SK-N-SH treated with all-trans-retinoic acid at 6 μM for 48 hours (cell line): ENCODE results near the gene CTU1.

Source experiments
- ATAC-seq: fragments of 200-7000 bp; cut with Tn5 transposase; 3 replicates; pipeline ENCODE4 v1.9.1; 2020; ENCODE audit warnings: mild to moderate bottlenecking, moderate library complexity
- BACH2 ChIP-seq: fragments of 250-450 bp; sonication (Bioruptor Pico); IDR thresholded peaks from 2 replicates; pipeline ENCODE4 v1.9.0; 2021; ENCODE audit warnings: mild to moderate bottlenecking, borderline replicate concordance
- CSDC2 ChIP-seq: fragments of 250-450 bp; sonication (Bioruptor Pico); IDR thresholded peaks from 2 replicates; pipeline ENCODE4 v1.5.0; 2020; ENCODE audit warnings: mild to moderate bottlenecking, moderate library complexity
- ESRRG ChIP-seq: fragments of 250-450 bp; sonication (Bioruptor Pico); IDR thresholded peaks from 2 replicates; pipeline ENCODE4 v1.6.1; 2021; ENCODE audit warnings: mild to moderate bottlenecking
- ISL1 ChIP-seq: fragments of 250-450 bp; sonication (Bioruptor Pico); IDR thresholded peaks from 2 replicates; pipeline ENCODE4 v2.1.2; 2022; ENCODE audit warnings: mild to moderate bottlenecking, moderate library complexity
- PATZ1 ChIP-seq: fragments of 250-450 bp; sonication (Bioruptor Pico); IDR thresholded peaks from 2 replicates; pipeline ENCODE4 v1.8.0; 2020; ENCODE audit warnings: mild to moderate bottlenecking, moderate library complexity, borderline replicate concordance
- POU6F1 ChIP-seq: fragments of 250-450 bp; sonication (Bioruptor Pico); IDR thresholded peaks from 2 replicates; pipeline ENCODE4 v1.8.0; 2021; ENCODE audit warnings: low read depth, mild to moderate bottlenecking, moderate library complexity, borderline replicate concordance
- PPARA ChIP-seq: fragments of 250-450 bp; sonication (Bioruptor Pico); IDR thresholded peaks from 2 replicates; pipeline ENCODE4 v1.5.0; 2020; ENCODE audit warnings: mild to moderate bottlenecking, borderline replicate concordance
- RARB ChIP-seq: fragments of 250-450 bp; sonication (Bioruptor Pico); IDR thresholded peaks from 2 replicates; pipeline ENCODE4 v1.8.0; 2021; ENCODE audit warnings: mild to moderate bottlenecking, moderate library complexity
- SNAI2 ChIP-seq: fragments of 250-450 bp; sonication (Bioruptor Pico); IDR thresholded peaks from 2 replicates; pipeline ENCODE4 v1.5.0; 2020; ENCODE audit warnings: mild to moderate bottlenecking, moderate library complexity
- TCF4 ChIP-seq: fragments of 250-450 bp; sonication (Bioruptor Pico); IDR thresholded peaks from 2 replicates; pipeline ENCODE4 v1.8.0; 2021; ENCODE audit warnings: mild to moderate bottlenecking, moderate library complexity, borderline replicate concordance
- TOX ChIP-seq: fragments of 250-450 bp; sonication (Bioruptor Pico); IDR thresholded peaks from 2 replicates; pipeline ENCODE4 v1.8.0; 2021; ENCODE audit warnings: mild to moderate bottlenecking, moderate library complexity, borderline replicate concordance
- TSHZ2 ChIP-seq: fragments of 250-450 bp; sonication (Bioruptor Pico); IDR thresholded peaks from 2 replicates; pipeline ENCODE4 v1.5.0; 2020; ENCODE audit warnings: mild to moderate bottlenecking, moderate library complexity
- ZC3H10 ChIP-seq: fragments of 250-450 bp; sonication (Bioruptor Pico); IDR thresholded peaks from 2 replicates; pipeline ENCODE4 v1.5.1; 2021; ENCODE audit warnings: mild to moderate bottlenecking, moderate library complexity
- ZFP3 ChIP-seq: fragments of 250-450 bp; sonication (Bioruptor Pico); IDR thresholded peaks from 2 replicates; pipeline ENCODE4 v1.5.0; 2020; ENCODE audit warnings: mild to moderate bottlenecking, moderate library complexity
- ZFP30 ChIP-seq: fragments of 450-650 bp; formaldehyde crosslinking; IDR thresholded peaks from 2 replicates; pipeline ENCODE4 v1.5.0; 2022; ENCODE audit warnings: mild to moderate bottlenecking, moderate library complexity
- ZNF565 ChIP-seq: fragments of 450-650 bp; formaldehyde crosslinking; conservative IDR thresholded peaks from 2 replicates; pipeline ENCODE4 v1.5.0; 2020; ENCODE audit warnings: low read depth, mild to moderate bottlenecking, moderate library complexity
- ZNF70 ChIP-seq: fragments of 450-650 bp; formaldehyde crosslinking; IDR thresholded peaks from 2 replicates; pipeline ENCODE4 v1.5.0; 2020; ENCODE audit warnings: mild to moderate bottlenecking, moderate library complexity
- ZNF8 ChIP-seq: fragments of 450-650 bp; formaldehyde crosslinking; IDR thresholded peaks from 2 replicates; pipeline ENCODE4 v1.5.0; 2020; ENCODE audit warnings: mild to moderate bottlenecking, moderate library complexity
- TF ChIP-seq, protein P1 (sequence below): fragments of 250-450 bp; sonication (Bioruptor Pico); IDR thresholded peaks from 2 replicates; pipeline ENCODE4 v1.5.1; 2020; ENCODE audit warnings: low read depth, mild to moderate bottlenecking, moderate library complexity

Gene CTU1

DNA sequence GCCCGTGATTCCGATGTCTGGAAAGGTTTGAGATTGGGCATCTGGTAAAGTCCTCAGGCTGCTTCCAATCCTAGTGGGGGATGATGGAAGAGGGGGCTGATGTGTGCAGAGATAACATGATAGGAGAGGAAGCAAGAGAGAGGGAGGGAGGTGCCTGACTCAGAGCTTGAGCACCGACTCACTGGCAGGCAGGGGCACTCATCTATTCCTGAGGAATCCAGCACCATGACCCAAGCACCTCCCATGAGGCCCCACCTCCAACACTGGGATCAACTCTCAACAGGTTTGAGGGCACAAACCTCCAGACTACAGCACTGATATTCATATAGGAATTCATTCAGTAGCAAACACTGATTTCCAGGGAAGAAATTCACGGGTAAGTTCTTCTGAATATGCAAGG is 10.9 kb upstream of the CTU1 start (continued):
- TF ChIP-seq TSHZ2 (CRISPR knock-in tag) (no peak), ZC3H10 (no peak), RARB (no peak), TCF4 (no peak), ESRRG (CRISPR knock-in tag) (no peak), POU6F1 (no peak)

DNA sequence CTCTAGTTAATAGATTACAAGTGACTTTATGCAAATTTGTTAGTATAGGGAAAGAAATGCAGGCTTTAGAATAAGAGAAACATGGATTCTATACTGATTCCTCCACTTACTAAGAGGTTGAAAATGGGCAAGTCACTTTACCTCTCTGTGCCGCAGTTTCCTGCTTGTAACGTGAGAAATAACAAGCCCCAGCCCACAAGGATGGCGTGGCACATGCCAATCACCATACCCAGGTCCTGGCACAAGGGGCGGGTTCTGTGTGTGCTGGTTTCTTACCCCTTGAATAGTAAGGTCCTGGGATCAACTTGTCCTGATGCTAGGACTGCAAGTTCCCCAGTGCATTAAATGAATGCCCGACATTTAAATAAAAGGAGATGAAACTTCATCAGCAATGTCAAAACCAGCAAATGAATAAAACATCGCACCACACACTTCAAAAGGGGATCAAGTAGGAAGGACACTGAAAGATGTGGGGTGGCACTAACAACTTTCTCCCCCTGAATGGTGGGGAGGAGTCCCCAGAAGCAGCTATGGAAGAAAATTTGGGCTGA is 8.6 kb upstream of the CTU1 start:
- no peak for ATAC-seq
- no peak for TF ChIP-seq ZC3H10
- TF ChIP-seq ZNF565: no peak
- no peak for TF ChIP-seq ZNF8 (CRISPR knock-in tag)
- no peak for TF ChIP-seq ISL1
- TF ChIP-seq TCF4: no peak

DNA sequence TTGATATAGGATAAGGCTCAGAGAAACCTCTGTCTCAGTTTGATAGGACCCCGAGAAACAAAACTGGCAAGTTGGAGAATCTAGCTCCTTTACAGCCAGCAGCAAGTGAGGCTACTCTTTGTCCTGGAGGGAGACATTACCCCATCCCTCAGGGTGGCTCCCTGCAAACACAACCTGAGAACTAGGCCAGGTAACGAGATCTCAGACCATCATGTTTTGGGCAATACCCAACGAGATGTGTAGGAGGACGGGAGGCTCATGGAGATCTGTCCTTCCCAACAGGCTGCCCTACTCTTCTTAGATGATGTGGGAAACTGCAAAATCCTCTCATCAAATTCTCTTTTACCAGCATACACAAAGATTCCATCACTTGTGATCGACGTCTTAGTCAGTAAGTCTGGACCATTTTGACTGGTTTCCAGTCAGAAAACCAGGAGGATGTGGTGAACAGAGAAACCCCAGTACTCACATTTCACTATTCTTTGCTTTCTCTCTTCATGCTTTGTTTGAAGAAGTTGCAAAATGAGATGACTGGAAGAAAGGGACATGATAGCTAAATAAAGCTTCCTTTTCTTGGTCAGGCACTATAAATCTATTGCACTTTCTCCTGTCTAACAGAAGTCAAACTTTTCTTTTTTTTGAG is 6.0 kb upstream of the CTU1 start:
- no peak for TF ChIP-seq ZFP3 (CRISPR knock-in tag)
- TF ChIP-seq ISL1: no peak
- no peak for TF ChIP-seq TOX (CRISPR knock-in tag)
- TF ChIP-seq ESRRG (CRISPR knock-in tag): no peak
- TF ChIP-seq PATZ1 (CRISPR knock-in tag): no peak
- TF ChIP-seq, protein P1, sequence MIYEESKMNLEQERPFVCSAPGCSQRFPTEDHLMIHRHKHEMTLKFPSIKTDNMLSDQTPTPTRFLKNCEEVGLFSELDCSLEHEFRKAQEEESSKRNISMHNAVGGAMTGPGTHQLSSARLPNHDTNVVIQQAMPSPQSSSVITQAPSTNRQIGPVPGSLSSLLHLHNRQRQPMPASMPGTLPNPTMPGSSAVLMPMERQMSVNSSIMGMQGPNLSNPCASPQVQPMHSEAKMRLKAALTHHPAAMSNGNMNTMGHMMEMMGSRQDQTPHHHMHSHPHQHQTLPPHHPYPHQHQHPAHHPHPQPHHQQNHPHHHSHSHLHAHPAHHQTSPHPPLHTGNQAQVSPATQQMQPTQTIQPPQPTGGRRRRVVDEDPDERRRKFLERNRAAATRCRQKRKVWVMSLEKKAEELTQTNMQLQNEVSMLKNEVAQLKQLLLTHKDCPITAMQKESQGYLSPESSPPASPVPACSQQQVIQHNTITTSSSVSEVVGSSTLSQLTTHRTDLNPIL (CRISPR knock-in tag): no peak
- no peak for TF ChIP-seq BACH2 (CRISPR knock-in tag)
- TF ChIP-seq POU6F1: no peak
- TF ChIP-seq SNAI2 (CRISPR knock-in tag): no peak
- TF ChIP-seq RARB: no peak
- no peak for TF ChIP-seq ZNF565
- no peak for TF ChIP-seq ZNF8 (CRISPR knock-in tag)
- TF ChIP-seq ZNF70: no peak
- TF ChIP-seq CSDC2: no peak
- no peak for TF ChIP-seq TSHZ2 (CRISPR knock-in tag)
- no peak for TF ChIP-seq TCF4
- no peak for TF ChIP-seq ZFP30 (CRISPR knock-in tag)
- no peak for TF ChIP-seq PPARA (CRISPR knock-in tag)
- no peak for ATAC-seq
